PC-3 (cell line): ENCODE results near the gene VTN. TPM values are rescaled to one million over a fixed set of nuclear protein-coding genes. Genes with fewer than 3 reads are reported as not detected.

ENCODE experiments used
- ATAC-seq: fragments of 200-7000 bp; cut with Tn5 transposase; 2 replicates; pipeline ENCODE4 v1.9.1; 2020; ENCODE audit warnings: mild to moderate bottlenecking, moderate library complexity
- BruUV-seq: library from RNA; stranded (reverse); fragments of 400-500 nt; replicated peaks from 2 replicates; lab custom pipeline; 2021; lab: Mats Ljungman, UMichigan
- CTCF ChIA-PET: fragments of 300-600 bp; sonication (Branson Sonifier 250); formaldehyde crosslinking; loops from one replicate; lab custom pipeline; 2022; ENCODE audit warnings: antibody characterized with exemption; lab: Charles Lee
- POLR2A ChIA-PET: fragments of 300-600 bp; sonication (Branson Sonifier 250); formaldehyde crosslinking; loops from one replicate; lab custom pipeline; 2022; ENCODE audit warnings: antibody characterized with exemption; ENCODE audit not compliant: unreplicated experiment; lab: Charles Lee
- DNase-seq: peaks from one replicate; pipeline ENCODE4 v3.0.0-alpha.2; 2015
- H2AFZ ChIP-seq: fragments of 300-600 bp; sonication (generic); 2 replicates; pipeline ENCODE4 v1.6.0; 2016; ENCODE audit warnings: antibody characterized with exemption, low read length
- H3F3A ChIP-seq: fragments of 300-600 bp; sonication (generic); one replicate; pipeline ENCODE4 v1.6.0; 2017; ENCODE audit warnings: antibody characterized with exemption, low read length, control low read depth, mild to moderate bottlenecking; ENCODE audit not compliant: unreplicated experiment
- H3K27ac ChIP-seq: fragments of 300-600 bp; sonication (generic); 2 replicates; pipeline ENCODE4 v1.5.1; 2016; ENCODE audit warnings: mild to moderate bottlenecking, low read length
- H3K27me3 ChIP-seq: fragments of 300-600 bp; sonication (generic); 2 replicates; pipeline ENCODE4 v1.6.1; 2016; ENCODE audit warnings: low read length, mixed read lengths
- H3K36me3 ChIP-seq: fragments of 300-600 bp; sonication (generic); 2 replicates; pipeline ENCODE4 v1.6.1; 2016; ENCODE audit warnings: low read depth, mixed run types, low read length, mixed read lengths
- H3K4me1 ChIP-seq: fragments of 300-600 bp; sonication (generic); 2 replicates; pipeline ENCODE4 v1.5.1; 2016; ENCODE audit warnings: low read length; ENCODE audit not compliant: insufficient read depth
- H3K4me2 ChIP-seq: fragments of 300-600 bp; sonication (generic); 2 replicates; pipeline ENCODE4 v1.6.0; 2016; ENCODE audit warnings: low read length
- H3K4me3 ChIP-seq: fragments of 300-600 bp; sonication (generic); 2 replicates; pipeline ENCODE4 v1.5.1; 2016; ENCODE audit warnings: mild to moderate bottlenecking, low read length, mixed read lengths
- H3K79me2 ChIP-seq: fragments of 300-600 bp; sonication (generic); 2 replicates; pipeline ENCODE4 v1.6.1; 2017; ENCODE audit warnings: low read length, mixed read lengths
- H3K9ac ChIP-seq: fragments of 300-600 bp; sonication (generic); 2 replicates; pipeline ENCODE4 v1.6.0; 2016; ENCODE audit warnings: mild to moderate bottlenecking, low read length
- H3K9me2 ChIP-seq: fragments of 300-600 bp; sonication (generic); replicated peaks from 2 replicates; pipeline ENCODE4 v1.6.1; 2016; ENCODE audit warnings: mixed run types, low read length, mixed read lengths
- H3K9me3 ChIP-seq: fragments of 300-600 bp; sonication (generic); 2 replicates; pipeline ENCODE4 v1.6.1; 2016; ENCODE audit warnings: low read length, mixed read lengths
- H4K20me1 ChIP-seq: fragments of 300-600 bp; sonication (generic); 2 replicates; pipeline ENCODE4 v1.6.1; 2016; ENCODE audit warnings: low read length, mixed read lengths
- CTCF ChIP-seq: fragments of 300-600 bp; sonication (generic); conservative IDR thresholded peaks from 2 replicates; pipeline ENCODE4 v1.5.1; 2017; ENCODE audit warnings: antibody characterized with exemption, low read depth, mild to moderate bottlenecking, low read length
- EZH2 ChIP-seq: fragments of 300-600 bp; sonication (generic); IDR thresholded peaks from one replicate; pipeline ENCODE4 v1.6.1; 2017; ENCODE audit warnings: antibody characterized with exemption, mild to moderate bottlenecking, low read length; ENCODE audit not compliant: unreplicated experiment
- EZH2phosphoT487 ChIP-seq: fragments of 300-600 bp; sonication (generic); IDR thresholded peaks from 2 replicates; pipeline ENCODE4 v1.6.1; 2018; ENCODE audit warnings: mild to moderate bottlenecking, antibody characterized with exemption, low read length, borderline replicate concordance
- intact Hi-C: fragments of 100-400 bp; cut with micrococcal nuclease; formaldehyde crosslinking; loops from 2 replicates; pipeline ENCODE4 v1.9.0; 2023
- total RNA-seq: library from RNA; depleted of rRNA; stranded (reverse); fragments of >200 nt; gene quantifications from 2 replicates; pipeline ENCODE4 v1.2.3, GENCODE V29; 2014

The VTN gene
- total RNA-seq, 1 experiment from 2014 or later, result not detected

DNA sequence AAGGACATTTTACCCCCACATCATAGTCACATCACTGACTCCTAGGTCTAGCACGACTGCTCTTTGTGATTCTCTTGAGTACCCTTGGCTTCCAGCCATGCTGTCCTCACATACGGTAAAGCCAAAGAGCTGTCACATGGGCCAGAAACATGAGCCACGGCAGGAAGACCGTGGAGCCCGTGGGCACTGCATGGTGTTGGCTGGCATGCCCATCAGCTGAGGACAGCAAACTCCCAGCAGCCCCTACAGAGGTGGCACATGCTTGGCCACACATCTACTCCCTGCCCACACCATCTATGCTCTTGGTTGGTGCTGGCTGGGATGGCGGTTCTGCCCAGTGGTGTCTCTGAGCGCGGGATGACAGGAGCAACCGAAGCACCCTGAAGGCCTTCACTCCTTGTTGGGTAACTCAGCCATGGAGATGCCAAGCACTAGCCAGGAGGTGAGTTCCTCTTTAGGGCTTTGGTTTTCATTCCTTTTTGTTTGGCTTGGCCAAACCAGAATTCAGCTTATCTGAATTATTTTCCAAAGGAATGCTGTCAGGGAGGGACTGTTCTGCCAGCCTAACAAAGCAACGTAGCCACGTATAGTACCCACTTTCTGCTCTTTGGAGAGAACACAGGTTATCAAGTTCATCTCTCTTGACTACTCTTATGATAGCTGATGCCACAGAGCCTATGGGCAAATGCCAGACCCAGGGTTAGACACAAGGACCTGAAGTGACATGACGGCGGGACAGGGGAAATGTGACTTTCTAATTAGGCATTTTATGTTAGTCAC, 24.5 kb downstream of the VTN start:
- Histone ChIP-seq H3K79me2 (no peaks in the 10 kb centered on the region), H2AFZ (no peak overlapping the region), H3K27me3 (no peaks in the 10 kb centered on the region), H3K4me1 (peaks cover 28% of the 10 kb centered on the region), H3K4me3 (no peak overlapping the region), H3K9me3 (no peaks in the 10 kb centered on the region), H3F3A (peaks cover 6% of the 10 kb centered on the region), H3K4me2 (peak overlapping the region; percentile 74), H3K9ac (no peak overlapping the region), H3K36me3 (peaks cover 16% of the 10 kb centered on the region; the same call in 1 of the 2 replicates), H3K27ac (peak overlapping the region; percentile 92), H3K9me2 (no peaks in the 10 kb centered on the region), H4K20me1 (no peaks in the 10 kb centered on the region)
- intact Hi-C loops, result no loop called here
- ChIA-PET CTCF (no interaction called here), POLR2A (no interaction called here)
- DNase-seq (no peak), ATAC-seq (no peak)
- no peak for TF ChIP-seq EZH2
- TF ChIP-seq CTCF, result no peak
- no peak for TF ChIP-seq EZH2phosphoT487
- no TSS peak for BruUV-seq

DNA sequence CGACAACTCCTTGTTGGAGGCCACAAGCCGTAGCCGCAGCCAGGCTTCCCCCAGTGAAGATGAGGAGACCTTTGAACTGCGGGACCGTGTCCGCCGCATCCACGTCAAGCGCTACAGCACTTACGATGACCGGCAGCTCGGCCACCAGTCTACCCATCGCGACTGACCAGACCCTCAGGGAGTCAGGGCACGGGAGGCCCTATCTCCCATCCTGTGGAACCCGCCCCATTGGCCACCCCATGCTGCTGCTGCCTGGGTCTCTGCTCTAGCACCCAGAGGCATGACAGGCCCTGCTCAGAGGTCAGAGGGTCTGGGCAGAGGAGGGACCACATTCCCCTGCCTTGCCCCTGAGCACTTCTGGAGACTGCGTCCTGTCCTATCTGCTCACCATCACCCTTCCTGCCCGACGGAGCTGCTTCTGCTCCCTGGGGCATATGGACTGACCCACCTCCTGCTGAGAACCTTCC, 25.6 kb downstream of the VTN start:
- ATAC-seq, result no peak
- no peaks in the 10 kb centered on the region for H4K20me1 ChIP-seq
- ChIA-PET CTCF (no interaction called here), POLR2A (no interaction called here)
- H3K9me2 ChIP-seq, result no peaks in the 10 kb centered on the region
- H3K27me3 ChIP-seq, result no peaks in the 10 kb centered on the region
- DNase-seq, result no peak
- H3K4me2 ChIP-seq, result no peak overlapping the region
- intact Hi-C loops, result no loop called here
- peaks cover 6% of the 10 kb centered on the region for H3F3A ChIP-seq
- H3K79me2 ChIP-seq, result peaks cover 2% of the 10 kb centered on the region; the same call in 1 of the 2 replicates
- H3K27ac ChIP-seq, result no peak overlapping the region
- H3K9ac ChIP-seq, result no peak overlapping the region
- H3K9me3 ChIP-seq, result no peaks in the 10 kb centered on the region
- BruUV-seq, result no TSS peak
- no peak overlapping the region for H3K4me3 ChIP-seq
- no peak overlapping the region for H2AFZ ChIP-seq
- H3K36me3 ChIP-seq, result peaks cover 10% of the 10 kb centered on the region; the same call in 1 of the 2 replicates
- peaks cover 28% of the 10 kb centered on the region for H3K4me1 ChIP-seq
- no peak for TF ChIP-seq EZH2
- no peak for TF ChIP-seq EZH2phosphoT487
- TF ChIP-seq CTCF, result no peak

GRCh38 chr17:28344011-28344410, 26.1 kb downstream of the VTN start:
- ATAC-seq (no peak), DNase-seq (no peak)
- Histone ChIP-seq H3K9ac (no peak overlapping the region), H3K9me2 (no peaks in the 10 kb centered on the region), H3K36me3 (peaks cover 10% of the 10 kb centered on the region; the same call in 1 of the 2 replicates), H3K4me3 (no peak overlapping the region), H2AFZ (no peak overlapping the region), H3K9me3 (no peaks in the 10 kb centered on the region), H4K20me1 (no peaks in the 10 kb centered on the region), H3K27me3 (no peaks in the 10 kb centered on the region), H3K79me2 (peaks cover 5% of the 10 kb centered on the region), H3K4me1 (peaks cover 28% of the 10 kb centered on the region), H3K27ac (no peak overlapping the region), H3F3A (peaks cover 6% of the 10 kb centered on the region), H3K4me2 (no peak overlapping the region)
- intact Hi-C loops, result no loop called here
- ChIA-PET CTCF (no interaction called here), POLR2A (no interaction called here)
- TF ChIP-seq CTCF (no peak), EZH2 (no peak), EZH2phosphoT487 (no peak)
- no TSS peak for BruUV-seq
